SIG-M5 treated with dmso at 0.1 percent for 504 hours (cell line): ENCODE measurements around the gene CEP41.

ENCODE experiments used
- DNase-seq: peaks from one replicate; lab custom pipeline; 2025; ENCODE audit not compliant: unreplicated experiment; lab: John Stamatoyannopoulos, UW

Gene CEP41

GRCh38 chr7:130440527-130441365, at the start of gene CEP41:
Gene CEP41 (minus strand): TSS chr7:130441016. CDS start chr7:130440966, 50 bp downstream.
- peak; percentile 93 for DNase-seq

GRCh38 chr7:130490311-130490791, 49.5 kb upstream of the CEP41 start:
- no peak for DNase-seq

GRCh38 chr7:130489140-130489983, 48.5 kb upstream of the CEP41 start:
- DNase-seq = no peak

- DNase-seq = no peak
Measured at GRCh38 chr7:130488392-130489139, 47.8 kb upstream of the CEP41 start.

GRCh38 chr7:130486954-130487436, 46.2 kb upstream of the CEP41 start:
- no peak for DNase-seq

- DNase-seq = peak; percentile 24
Measured at GRCh38 chr7:130486114-130486953, 45.5 kb upstream of the CEP41 start.

GRCh38 chr7:130485734-130486113, 44.9 kb upstream of the CEP41 start:
- DNase-seq = no peak

GRCh38 chr7:130483031-130483430, 42.2 kb upstream of the CEP41 start:
- DNase-seq = no peak

- no peak for DNase-seq
Measured at GRCh38 chr7:130481898-130482297, 41.1 kb upstream of the CEP41 start.

- DNase-seq = peak; percentile 16
Measured at GRCh38 chr7:130479716-130480400, 39.0 kb upstream of the CEP41 start.

- DNase-seq = no peak
Measured at GRCh38 chr7:130478991-130479390, 38.2 kb upstream of the CEP41 start.

GRCh38 chr7:130476297-130477150, 35.7 kb upstream of the CEP41 start:
- no peak for DNase-seq

- DNase-seq = no peak
Measured at GRCh38 chr7:130475776-130476175, 35.0 kb upstream of the CEP41 start.

- DNase-seq = no peak
Measured at GRCh38 chr7:130473876-130474275, 33.1 kb upstream of the CEP41 start.

GRCh38 chr7:130473289-130473688, 32.5 kb upstream of the CEP41 start:
- DNase-seq = peak; percentile 40

- DNase-seq = no peak
Measured at GRCh38 chr7:130471974-130472373, 31.2 kb upstream of the CEP41 start.

- DNase-seq = no peak
Measured at GRCh38 chr7:130468612-130469011, 27.8 kb upstream of the CEP41 start.

GRCh38 chr7:130463553-130464434, 23.0 kb upstream of the CEP41 start:
- DNase-seq = no peak
